Type B pancreatic cell (in vitro differentiated cells): Measurements from ENCODE around the gene HSP90AB1. TPM values are rescaled to one million over a fixed set of nuclear protein-coding genes. Genes with fewer than 3 reads are reported as not detected.

ENCODE experiments used
- DNase-seq: peaks from one replicate; pipeline ENCODE4 v3.0.0; 2021; ENCODE audit warnings: mixed read lengths; ENCODE audit not compliant: unreplicated experiment; ENCODE audit errors: extremely low spot score
- H3K27ac Mint-ChIP-seq: 2 replicates; pipeline ENCODE4 v1.8.0; 2021; ENCODE audit warnings: mild to moderate bottlenecking, mixed read lengths
- H3K27me3 Mint-ChIP-seq: 2 replicates; pipeline ENCODE4 v1.8.0; 2021; ENCODE audit warnings: mixed read lengths
- H3K36me3 Mint-ChIP-seq: 2 replicates; pipeline ENCODE4 v1.8.0; 2021; ENCODE audit warnings: mixed read lengths
- H3K4me1 Mint-ChIP-seq: one replicate; pipeline ENCODE4 v1.8.0; 2021; ENCODE audit warnings: mixed read lengths; ENCODE audit not compliant: unreplicated experiment
- H3K4me3 Mint-ChIP-seq: 2 replicates; pipeline ENCODE4 v1.8.0; 2021; ENCODE audit warnings: mild to moderate bottlenecking, mixed read lengths
- H3K9me3 Mint-ChIP-seq: 2 replicates; pipeline ENCODE4 v1.8.0; 2021; ENCODE audit warnings: mixed read lengths
- CTCF ChIP-seq: fragments of 200-600 bp; sonication (generic); conservative IDR thresholded peaks from 2 replicates; pipeline ENCODE4 v1.5.0; 2021; ENCODE audit warnings: antibody characterized with exemption, mild to moderate bottlenecking
- total RNA-seq: library from RNA; stranded (reverse); gene quantifications from 2 replicates; pipeline ENCODE4 v1.2.1, GENCODE V29; 2021; ENCODE audit warnings: low replicate concordance

The HSP90AB1 gene
- total RNA-seq, 1 donor from 2014 or later = 1,082 TPM

DNA sequence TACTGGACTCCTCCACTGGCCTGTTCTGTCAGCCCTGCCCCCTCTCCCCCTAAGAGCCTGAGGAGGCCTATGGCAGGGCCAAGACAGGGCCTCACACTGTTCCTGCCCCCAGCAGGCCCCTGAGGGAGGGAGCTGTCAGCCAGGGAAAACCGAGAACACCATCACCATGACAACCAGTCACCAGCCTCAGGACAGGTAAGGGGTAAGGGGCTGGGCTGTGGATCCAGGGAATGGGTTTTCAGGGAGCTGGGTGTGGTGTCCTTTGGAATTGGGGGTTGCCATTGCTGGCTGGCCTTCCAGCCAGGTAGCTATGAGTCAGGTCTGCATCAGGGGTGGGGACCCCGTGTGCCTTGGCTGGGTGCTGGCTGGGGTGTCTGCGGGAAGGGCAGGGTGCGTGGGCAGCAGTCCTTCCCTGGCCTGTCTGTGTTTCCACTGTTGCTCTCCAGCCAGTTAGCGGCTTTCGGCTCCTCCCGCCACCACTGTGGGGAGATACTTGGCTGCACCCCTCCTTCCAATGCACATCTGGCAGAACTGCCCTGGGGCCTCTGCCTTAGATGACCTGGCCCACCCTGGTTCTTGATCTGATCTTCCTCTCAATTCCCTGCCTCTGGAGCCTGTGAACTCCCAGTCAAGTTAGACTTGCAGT lies 19.6 kb upstream of the HSP90AB1 start:
- H3K4me1 Mint-ChIP-seq = peaks cover 48% of the 10 kb centered on the region
- no peak overlapping the region for H3K27ac Mint-ChIP-seq
- peak overlapping the region; percentile 20 for H3K4me3 Mint-ChIP-seq
- peaks cover 14% of the 10 kb centered on the region for H3K27me3 Mint-ChIP-seq
- no peak for DNase-seq
- no peaks in the 10 kb centered on the region for H3K9me3 Mint-ChIP-seq
- no peaks in the 10 kb centered on the region for H3K36me3 Mint-ChIP-seq
- no peak for TF ChIP-seq CTCF

DNA sequence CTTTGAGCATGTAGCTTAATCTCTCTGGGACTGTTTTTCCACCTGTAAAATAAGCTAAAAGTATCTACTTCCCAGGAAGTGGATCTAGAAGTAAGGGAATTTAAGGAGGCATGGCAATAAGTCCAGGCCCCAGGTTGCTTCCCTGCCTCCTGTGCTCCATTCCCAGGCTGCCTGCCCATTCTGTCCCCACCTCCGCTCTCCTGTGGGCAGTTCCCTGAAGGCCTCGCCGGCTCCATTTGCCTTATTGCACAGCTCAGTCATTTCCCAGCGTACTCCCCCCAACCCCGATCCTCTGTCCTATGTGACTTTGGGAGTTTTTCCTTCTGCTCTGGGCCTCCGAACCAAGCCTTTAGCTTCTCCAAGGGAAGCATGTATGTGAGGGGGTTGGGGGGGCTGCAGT lies 18.9 kb upstream of the HSP90AB1 start:
- H3K4me3 Mint-ChIP-seq = peak overlapping the region; percentile 47
- H3K36me3 Mint-ChIP-seq = no peaks in the 10 kb centered on the region
- DNase-seq = no peak
- no peak for TF ChIP-seq CTCF
- no peak overlapping the region for H3K27ac Mint-ChIP-seq
- no peaks in the 10 kb centered on the region for H3K9me3 Mint-ChIP-seq
- peaks cover 42% of the 10 kb centered on the region for H3K4me1 Mint-ChIP-seq
- peaks cover 10% of the 10 kb centered on the region for H3K27me3 Mint-ChIP-seq

DNA sequence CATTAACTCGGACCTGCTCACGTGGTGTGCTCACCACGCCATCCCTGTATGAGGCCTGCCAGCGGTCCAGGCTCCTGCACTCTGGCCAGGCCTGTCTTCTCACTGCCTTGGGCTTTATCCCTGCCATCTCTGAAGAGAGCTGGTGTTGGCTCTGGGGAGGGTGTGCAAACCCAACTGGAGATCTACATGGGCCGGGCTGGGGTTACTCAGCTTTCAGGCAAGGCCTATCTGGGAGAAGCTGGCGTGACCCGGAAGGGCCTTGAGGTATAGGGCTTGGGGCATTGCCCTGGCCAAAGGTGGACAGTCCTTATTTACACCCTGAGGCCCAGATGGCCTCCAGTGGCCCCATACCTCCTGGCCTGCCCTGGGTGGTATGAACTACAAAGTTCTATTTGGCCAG lies 18.5 kb upstream of the HSP90AB1 start:
- Mint-ChIP-seq H3K27me3 (peaks cover 9% of the 10 kb centered on the region), H3K4me1 (peaks cover 40% of the 10 kb centered on the region), H3K9me3 (no peaks in the 10 kb centered on the region), H3K36me3 (no peaks in the 10 kb centered on the region), H3K4me3 (peak overlapping the region; percentile 47), H3K27ac (no peak overlapping the region)
- TF ChIP-seq CTCF = no peak
- DNase-seq = no peak

DNA sequence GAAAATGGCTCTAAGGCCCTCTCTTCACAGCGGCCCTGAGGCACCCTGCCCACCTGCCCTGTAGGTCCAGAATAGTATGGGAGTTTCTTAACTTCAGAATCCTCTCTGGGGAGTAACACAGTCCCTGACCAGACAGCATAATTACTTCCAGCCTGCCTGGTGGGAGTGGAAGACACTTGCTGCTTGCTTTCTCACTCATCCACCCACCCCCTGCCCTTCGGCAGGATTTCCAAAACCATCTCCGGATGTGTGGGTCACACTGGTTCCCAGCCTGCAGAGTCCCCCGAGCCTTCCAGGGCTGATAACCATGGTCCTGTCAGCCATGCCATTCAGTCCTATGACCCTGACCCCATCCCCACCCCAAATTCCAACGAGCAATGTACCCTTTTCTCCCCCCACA lies 18.1 kb upstream of the HSP90AB1 start:
- DNase-seq = no peak
- H3K27ac Mint-ChIP-seq = no peak overlapping the region
- peaks cover 9% of the 10 kb centered on the region for H3K27me3 Mint-ChIP-seq
- H3K4me3 Mint-ChIP-seq = no peak overlapping the region
- H3K9me3 Mint-ChIP-seq = no peaks in the 10 kb centered on the region
- H3K36me3 Mint-ChIP-seq = no peaks in the 10 kb centered on the region
- peaks cover 43% of the 10 kb centered on the region for H3K4me1 Mint-ChIP-seq
- TF ChIP-seq CTCF = no peak

GRCh38 chr6:44229376-44230033 lies 17.4 kb upstream of the HSP90AB1 start:
- no peaks in the 10 kb centered on the region for H3K36me3 Mint-ChIP-seq
- no peak overlapping the region for H3K27ac Mint-ChIP-seq
- H3K4me1 Mint-ChIP-seq = peaks cover 44% of the 10 kb centered on the region
- DNase-seq = no peak
- TF ChIP-seq CTCF = no peak
- H3K27me3 Mint-ChIP-seq = peaks cover 2% of the 10 kb centered on the region
- H3K9me3 Mint-ChIP-seq = no peaks in the 10 kb centered on the region
- H3K4me3 Mint-ChIP-seq = no peak overlapping the region
